Posterior vena cava (tissue), 2 donors: ENCODE results near the gene PTH2R. TPM values are rescaled to one million over a fixed set of nuclear protein-coding genes. Genes with fewer than 3 reads are reported as not detected.
"Not testable (repeated sequence)": the region's sequence is repeated elsewhere in the genome, so short reads cannot be mapped to it uniquely, and the experiment has no call there.

Source experiments
- DNase-seq: peaks from one replicate; pipeline ENCODE4 v3.0.0-alpha.2; 2020; ENCODE audit warnings: low spot score
- intact Hi-C, 2 donors: fragments of 100-400 bp; cut with DNase I; formaldehyde crosslinking; loops; one replicate each; pipeline versions ENCODE4 v1.14.1 to v1.14.2; 2022 to 2023
- total RNA-seq, 2 donors: library from RNA; stranded (reverse); fragmentation: NEBNext Ultra II Directional; extraction: Animal tissue kit (Norgen Biotek cat#: 25700); gene quantifications; one replicate each; pipeline ENCODE4 v1.2.1, GENCODE V29; 2021
- donor health status: DM: yes; HTN: yes; CAD: no.
- donor health status: DM: yes; HTN: yes; CAD: no.

PTH2R gene
- total RNA-seq, 2 donors from 2014 or later, result 0.46 TPM; not detected in 1

DNA sequence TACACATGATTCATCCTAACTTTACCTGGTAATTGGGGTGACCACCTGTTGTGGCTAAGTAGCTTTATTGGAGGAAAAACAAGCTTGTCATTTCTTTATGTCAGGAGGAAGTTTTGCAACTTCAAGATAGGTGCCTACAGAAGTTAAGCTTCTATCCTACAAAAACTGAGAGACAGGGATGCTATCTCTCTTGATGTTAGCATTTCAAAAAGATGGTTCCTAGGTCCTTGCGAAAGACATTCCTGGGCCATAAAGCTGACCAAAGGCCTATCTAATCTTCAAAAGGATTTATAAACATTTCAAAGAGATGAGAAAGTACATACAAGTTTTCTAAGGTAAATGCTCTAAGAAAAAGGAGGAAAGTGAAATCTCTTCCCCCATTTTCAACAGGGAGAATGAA is 61.0 kb downstream of the PTH2R start:
- intact Hi-C loops, result no loop called here

GRCh38 chr2:208477741-208478140 is 71.1 kb downstream of the PTH2R start:
- DNase-seq, result no peak
- intact Hi-C loops, result no loop called here

More for the DNA sequence above, 61.0 kb downstream of the PTH2R start:
- DNase-seq, result no peak

- DNase-seq, result no peak
- intact Hi-C loops, result no loop called here
These were observed 72.8 kb downstream of the PTH2R start for GRCh38 chr2:208479342-208479741.

GRCh38 chr2:208481945-208482344 is 75.4 kb downstream of the PTH2R start:
- intact Hi-C loops, DNase-seq: not testable (repeated sequence)

- intact Hi-C loops, DNase-seq: not testable (repeated sequence)
These were observed 75.9 kb downstream of the PTH2R start for GRCh38 chr2:208482453-208483015.

- DNase-seq, result no peak
- intact Hi-C loops, result no loop called here
These were observed 78.8 kb downstream of the PTH2R start for GRCh38 chr2:208485390-208485789.

GRCh38 chr2:208488686-208489564 is 82.3 kb downstream of the PTH2R start:
- intact Hi-C loops, result no loop called here

GRCh38 chr2:208489687-208490086 is 83.1 kb downstream of the PTH2R start:
- no peak for DNase-seq
- intact Hi-C loops, result no loop called here

More at GRCh38 chr2:208488686-208489564, 82.3 kb downstream of the PTH2R start:
- DNase-seq, result no peak

DNA sequence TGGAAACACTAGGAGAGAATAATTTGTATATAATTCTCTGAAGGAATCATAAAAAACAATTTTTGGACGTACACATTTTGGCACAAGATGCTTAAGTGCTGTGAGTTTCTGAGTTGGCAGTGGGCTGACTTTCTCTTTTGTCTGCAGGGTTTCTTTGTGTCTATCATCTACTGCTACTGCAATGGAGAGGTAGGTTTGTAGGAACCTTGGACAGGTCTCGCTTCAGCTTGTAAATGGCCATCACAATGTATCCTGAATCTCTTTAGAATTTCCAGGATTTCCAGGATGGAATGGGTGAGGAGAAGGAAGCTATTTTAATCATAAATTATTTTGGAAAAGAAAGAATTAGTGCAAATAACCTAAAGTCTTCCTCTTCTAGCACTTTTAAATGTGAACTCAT is 83.9 kb downstream of the PTH2R start:
- intact Hi-C loops, result no loop called here
- DNase-seq, result no peak

GRCh38 chr2:208491641-208492040 is 85.0 kb downstream of the PTH2R start:
- DNase-seq, result no peak

DNA sequence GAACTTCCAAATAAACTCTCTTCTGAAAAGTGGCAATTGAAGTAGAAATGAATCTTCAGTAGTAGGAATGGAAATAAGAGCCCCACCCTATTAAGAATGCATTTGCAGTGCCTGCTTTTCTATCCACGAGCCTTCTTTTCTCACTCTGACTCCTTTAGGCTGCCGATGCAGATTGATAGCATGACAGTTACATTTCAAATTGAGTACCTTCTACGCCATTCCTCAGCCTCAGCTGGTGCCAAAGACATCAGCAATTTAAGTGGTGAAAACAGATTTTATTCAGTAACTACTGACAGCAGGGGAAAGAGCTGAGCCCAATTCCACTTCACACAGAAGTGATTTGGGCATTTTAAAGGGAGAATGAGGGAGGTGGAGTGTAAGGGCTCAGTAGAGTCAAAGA is 85.5 kb downstream of the PTH2R start:
- intact Hi-C loops, result no loop called here
- DNase-seq, result no peak

More at GRCh38 chr2:208491641-208492040, 85.0 kb downstream of the PTH2R start:
- intact Hi-C loops, result no loop called here

GRCh38 chr2:208493186-208493585 is 86.6 kb downstream of the PTH2R start:
- DNase-seq, result no peak
- intact Hi-C loops, result no loop called here

DNA sequence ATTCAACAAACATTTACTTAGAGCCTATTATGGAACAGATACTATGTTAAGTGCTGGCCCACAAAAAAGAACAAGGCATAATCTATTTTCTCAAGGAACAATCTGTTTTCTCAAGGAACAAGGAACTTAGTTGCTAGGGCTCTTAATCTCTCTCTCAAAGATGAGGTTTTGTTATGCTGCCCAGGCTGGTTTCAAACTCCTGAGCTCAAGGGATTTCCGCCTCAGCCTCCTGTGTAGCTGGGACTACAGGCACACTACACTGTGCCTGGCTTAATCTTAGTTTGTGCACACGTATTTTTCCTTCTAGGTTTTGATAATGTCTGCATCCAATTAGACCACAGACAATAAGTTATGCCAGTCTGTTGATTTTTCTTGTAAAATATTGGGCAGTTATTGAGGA is 89.5 kb downstream of the PTH2R start:
- no peak for DNase-seq
- intact Hi-C loops, result no loop called here

DNA sequence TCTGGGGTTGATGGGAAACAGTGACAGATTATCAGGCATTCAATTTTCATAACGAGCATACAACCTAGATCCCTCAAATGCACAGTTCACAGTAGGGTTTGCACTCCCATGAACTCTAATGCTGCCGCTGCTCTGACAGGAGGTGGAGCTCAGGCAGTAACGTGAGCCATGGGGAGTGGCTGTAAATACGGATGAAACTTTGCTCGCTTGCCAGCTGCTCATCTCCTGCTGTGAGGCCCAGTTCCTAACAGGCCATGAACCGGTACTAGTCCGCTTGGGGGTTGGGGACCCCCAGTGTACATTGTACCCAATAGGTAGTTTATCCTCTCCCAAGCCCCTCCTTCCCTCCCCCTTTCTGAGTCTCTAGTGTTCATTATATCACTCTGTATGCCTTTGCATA is 94.6 kb downstream of the PTH2R start:
- DNase-seq, result no peak
- intact Hi-C loops, result no loop called here

DNA sequence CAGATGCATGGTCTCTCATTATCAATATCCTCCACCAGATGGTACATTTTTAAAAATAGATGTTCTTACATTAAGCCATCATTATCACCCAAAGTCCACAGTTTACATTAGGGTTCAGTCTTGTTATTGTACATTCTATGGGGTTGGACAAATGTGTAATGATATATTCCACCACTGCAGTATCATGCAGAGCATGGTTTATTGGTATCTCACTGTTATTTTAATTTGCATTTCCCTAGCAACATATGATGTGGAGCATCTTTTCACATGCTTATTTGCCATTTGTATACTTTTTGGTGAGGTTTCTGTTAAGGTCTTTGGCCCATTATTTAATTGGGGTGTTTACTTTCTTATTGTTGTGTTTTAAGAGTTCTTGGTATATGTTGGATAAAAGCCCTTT is 95.7 kb downstream of the PTH2R start:
- no peak for DNase-seq
- intact Hi-C loops, result no loop called here

DNA sequence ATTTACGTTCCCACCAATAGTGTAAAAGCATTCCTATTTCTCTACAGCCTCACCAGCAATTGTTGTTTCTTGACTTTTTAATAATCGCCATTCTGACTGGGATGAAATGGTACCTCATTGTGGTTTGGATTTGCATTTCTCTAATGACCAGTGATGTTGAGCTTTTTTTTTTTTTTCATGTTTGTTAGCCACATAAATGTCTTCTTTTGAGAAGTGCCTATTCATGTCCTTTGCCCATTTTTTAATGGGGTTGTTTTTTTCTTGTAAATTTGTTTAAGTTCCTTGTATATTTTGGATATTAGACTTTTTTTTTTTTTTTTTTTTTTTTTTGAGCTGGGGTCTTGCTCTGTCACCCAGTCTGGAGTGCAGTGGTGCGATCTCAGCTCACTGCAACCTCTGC is 98.8 kb downstream of the PTH2R start:
- DNase-seq, intact Hi-C loops: not testable (repeated sequence)

GRCh38 chr2:208509586-208509985 is 103.0 kb downstream of the PTH2R start:
- intact Hi-C loops, result no loop called here
- no peak for DNase-seq

DNA sequence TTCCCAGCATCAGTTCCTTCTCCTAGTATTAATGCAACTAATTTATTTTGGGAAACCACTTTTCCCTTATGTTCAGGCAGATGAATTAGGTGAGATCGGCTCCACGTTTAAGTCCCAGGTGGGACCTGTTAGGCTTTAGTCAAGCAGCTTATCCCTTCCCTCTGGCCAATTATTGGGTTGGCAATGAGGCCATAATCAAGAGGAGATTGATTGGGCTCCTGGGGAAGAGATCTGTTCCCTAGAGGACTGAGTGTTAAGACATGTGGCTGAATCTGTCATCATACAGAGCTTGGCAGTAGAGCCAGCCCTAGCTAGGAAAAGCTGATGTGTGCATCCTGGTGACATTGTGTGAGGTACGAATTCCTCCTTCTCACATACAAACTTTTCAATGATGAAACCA is 104.4 kb downstream of the PTH2R start:
- no peak for DNase-seq
- intact Hi-C loops, result no loop called here

DNA sequence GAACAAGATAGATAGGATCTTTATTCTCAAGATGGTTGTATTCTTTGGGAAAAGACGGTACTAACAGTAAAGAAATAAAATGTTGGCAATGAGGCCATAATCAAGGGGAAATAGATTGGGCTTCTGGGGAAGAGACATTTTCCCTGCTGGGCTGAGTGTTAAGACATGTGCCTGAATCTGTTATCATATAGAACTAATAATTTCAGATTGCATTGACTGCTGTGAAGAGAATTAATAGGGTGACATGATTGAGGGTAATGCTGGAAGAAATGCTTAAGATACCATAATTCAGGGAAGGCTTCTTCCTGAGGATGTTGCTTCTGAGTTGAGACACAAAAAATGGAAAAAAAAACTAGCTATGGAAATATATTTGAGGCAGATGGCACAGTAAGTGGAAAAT is 105.0 kb downstream of the PTH2R start:
- no peak for DNase-seq
- intact Hi-C loops, result no loop called here

- no peak for DNase-seq
These were observed 108.5 kb downstream of the PTH2R start for GRCh38 chr2:208515099-208515498.

GRCh38 chr2:208523069-208523468 is 116.5 kb downstream of the PTH2R start:
- DNase-seq, intact Hi-C loops: not testable (repeated sequence)

More at GRCh38 chr2:208515099-208515498, 108.5 kb downstream of the PTH2R start:
- intact Hi-C loops, result no loop called here
